ENCODE results near the gene INS. TPM values are rescaled to one million over a fixed set of nuclear protein-coding genes. Genes with fewer than 3 reads are reported as not detected.

Gene INS
- total and polyA plus RNA-seq, 4 donors = 0.16 to 0.37 TPM; not detected in 2

DNA sequence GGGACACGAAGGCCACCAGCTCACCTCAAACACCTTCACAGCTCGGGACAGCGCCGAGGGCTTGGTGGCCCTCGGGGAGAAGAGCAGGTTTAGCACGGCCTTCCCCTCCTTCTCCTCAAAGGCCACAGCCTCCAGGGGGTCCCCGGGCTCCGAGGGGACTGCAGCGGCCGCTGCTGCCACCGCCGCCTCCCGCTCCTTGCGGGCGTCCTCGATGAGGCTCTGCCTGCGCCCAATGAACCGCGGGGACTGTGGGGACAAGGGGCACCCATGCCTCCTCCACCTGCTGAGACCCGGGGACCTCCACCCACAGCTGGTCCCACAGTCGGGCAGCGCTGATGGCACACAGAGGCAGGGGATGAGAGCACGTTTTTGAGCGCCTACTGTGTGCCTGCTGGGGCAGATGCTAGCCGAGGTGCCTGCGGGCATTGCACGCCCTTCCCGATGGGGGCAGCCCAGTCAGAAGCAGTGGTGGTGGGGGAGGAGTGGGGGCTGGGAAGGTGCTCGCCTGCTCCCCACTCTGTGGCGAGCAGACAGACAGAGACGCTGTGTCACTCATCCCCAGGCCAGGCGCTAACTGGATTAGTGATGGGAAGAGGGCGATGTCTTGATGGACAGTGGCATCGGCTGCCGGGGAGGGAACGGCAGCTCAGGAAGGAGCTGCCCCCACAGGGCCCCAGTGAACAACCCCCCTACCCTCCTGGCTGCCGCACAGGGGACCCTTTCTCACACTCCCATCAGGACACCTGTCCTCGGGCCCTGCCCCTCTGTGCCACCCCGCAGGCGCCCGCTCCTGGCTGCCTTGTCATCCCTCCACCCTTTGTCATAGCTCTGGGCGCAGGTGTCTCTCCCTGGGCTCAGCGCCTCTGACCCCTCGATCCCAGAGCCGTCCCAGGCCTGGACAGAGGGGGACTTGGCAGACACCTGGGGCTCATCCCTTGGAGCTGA, 8.9 kb upstream of the INS start:
- Histone ChIP-seq H3K4me3 (ENCODE audit: low read depth in 1 of 3, low read length in 3 of 3) (no peak overlapping the region), H3K9me3 (ENCODE audit: control insufficient read depth in 4 of 4, low read length in 3 of 4) (no peaks in the 10 kb centered on the region), H3K27me3 (ENCODE audit: control insufficient read depth in 4 of 4, insufficient read depth in 4 of 4, low read length in 3 of 4) (no peaks in the 10 kb centered on the region), H3K9ac (ENCODE audit: low read depth in 1 of 2, low read length in 2 of 2) (no peak overlapping the region), H3K27ac (ENCODE audit: low read depth in 1 of 2, low read length in 2 of 2) (no peak overlapping the region), H3K36me3 (ENCODE audit: control insufficient read depth in 4 of 4, insufficient read depth in 3 of 4, low read depth in 1 of 4, low read length in 3 of 4) (no peaks in the 10 kb centered on the region), H3K4me1 (ENCODE audit: control insufficient read depth in 4 of 4, insufficient read depth in 4 of 4, low read length in 3 of 4) (peaks cover 0 to 43% (median 19%) of the 10 kb centered on the region in 4 donors)
- TF ChIP-seq HNF4A (conservative IDR thresholded peaks at IDR 0.05) (no peak), EGR1 (IDR thresholded peaks at IDR 0.05; ENCODE audit: low read depth in 2 of 2) (no peak), FOXA1 (IDR thresholded peaks at IDR 0.05) (no peak), RXRA (IDR thresholded peaks at IDR 0.05) (no peak), HNF4G (IDR thresholded peaks at IDR 0.05) (no peak), YY1 (IDR thresholded peaks at IDR 0.05) (no peak), FOXA2 (IDR thresholded peaks at IDR 0.05) (no peak)
- TF ChIP-seq, protein P1, sequence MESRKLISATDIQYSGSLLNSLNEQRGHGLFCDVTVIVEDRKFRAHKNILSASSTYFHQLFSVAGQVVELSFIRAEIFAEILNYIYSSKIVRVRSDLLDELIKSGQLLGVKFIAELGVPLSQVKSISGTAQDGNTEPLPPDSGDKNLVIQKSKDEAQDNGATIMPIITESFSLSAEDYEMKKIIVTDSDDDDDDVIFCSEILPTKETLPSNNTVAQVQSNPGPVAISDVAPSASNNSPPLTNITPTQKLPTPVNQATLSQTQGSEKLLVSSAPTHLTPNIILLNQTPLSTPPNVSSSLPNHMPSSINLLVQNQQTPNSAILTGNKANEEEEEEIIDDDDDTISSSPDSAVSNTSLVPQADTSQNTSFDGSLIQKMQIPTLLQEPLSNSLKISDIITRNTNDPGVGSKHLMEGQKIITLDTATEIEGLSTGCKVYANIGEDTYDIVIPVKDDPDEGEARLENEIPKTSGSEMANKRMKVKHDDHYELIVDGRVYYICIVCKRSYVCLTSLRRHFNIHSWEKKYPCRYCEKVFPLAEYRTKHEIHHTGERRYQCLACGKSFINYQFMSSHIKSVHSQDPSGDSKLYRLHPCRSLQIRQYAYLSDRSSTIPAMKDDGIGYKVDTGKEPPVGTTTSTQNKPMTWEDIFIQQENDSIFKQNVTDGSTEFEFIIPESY (IDR thresholded peaks at IDR 0.05) = no peak
- TF ChIP-seq, protein P2, sequence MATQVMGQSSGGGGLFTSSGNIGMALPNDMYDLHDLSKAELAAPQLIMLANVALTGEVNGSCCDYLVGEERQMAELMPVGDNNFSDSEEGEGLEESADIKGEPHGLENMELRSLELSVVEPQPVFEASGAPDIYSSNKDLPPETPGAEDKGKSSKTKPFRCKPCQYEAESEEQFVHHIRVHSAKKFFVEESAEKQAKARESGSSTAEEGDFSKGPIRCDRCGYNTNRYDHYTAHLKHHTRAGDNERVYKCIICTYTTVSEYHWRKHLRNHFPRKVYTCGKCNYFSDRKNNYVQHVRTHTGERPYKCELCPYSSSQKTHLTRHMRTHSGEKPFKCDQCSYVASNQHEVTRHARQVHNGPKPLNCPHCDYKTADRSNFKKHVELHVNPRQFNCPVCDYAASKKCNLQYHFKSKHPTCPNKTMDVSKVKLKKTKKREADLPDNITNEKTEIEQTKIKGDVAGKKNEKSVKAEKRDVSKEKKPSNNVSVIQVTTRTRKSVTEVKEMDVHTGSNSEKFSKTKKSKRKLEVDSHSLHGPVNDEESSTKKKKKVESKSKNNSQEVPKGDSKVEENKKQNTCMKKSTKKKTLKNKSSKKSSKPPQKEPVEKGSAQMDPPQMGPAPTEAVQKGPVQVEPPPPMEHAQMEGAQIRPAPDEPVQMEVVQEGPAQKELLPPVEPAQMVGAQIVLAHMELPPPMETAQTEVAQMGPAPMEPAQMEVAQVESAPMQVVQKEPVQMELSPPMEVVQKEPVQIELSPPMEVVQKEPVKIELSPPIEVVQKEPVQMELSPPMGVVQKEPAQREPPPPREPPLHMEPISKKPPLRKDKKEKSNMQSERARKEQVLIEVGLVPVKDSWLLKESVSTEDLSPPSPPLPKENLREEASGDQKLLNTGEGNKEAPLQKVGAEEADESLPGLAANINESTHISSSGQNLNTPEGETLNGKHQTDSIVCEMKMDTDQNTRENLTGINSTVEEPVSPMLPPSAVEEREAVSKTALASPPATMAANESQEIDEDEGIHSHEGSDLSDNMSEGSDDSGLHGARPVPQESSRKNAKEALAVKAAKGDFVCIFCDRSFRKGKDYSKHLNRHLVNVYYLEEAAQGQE (IDR thresholded peaks at IDR 0.05) = no peak
- TF ChIP-seq, protein P3, sequence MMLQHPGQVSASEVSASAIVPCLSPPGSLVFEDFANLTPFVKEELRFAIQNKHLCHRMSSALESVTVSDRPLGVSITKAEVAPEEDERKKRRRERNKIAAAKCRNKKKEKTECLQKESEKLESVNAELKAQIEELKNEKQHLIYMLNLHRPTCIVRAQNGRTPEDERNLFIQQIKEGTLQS (IDR thresholded peaks at IDR 0.05) = no peak
- TF ChIP-seq, protein P4, sequence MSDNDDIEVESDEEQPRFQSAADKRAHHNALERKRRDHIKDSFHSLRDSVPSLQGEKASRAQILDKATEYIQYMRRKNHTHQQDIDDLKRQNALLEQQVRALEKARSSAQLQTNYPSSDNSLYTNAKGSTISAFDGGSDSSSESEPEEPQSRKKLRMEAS (IDR thresholded peaks at IDR 0.05) = no peak
- TF ChIP-seq, protein P5, sequence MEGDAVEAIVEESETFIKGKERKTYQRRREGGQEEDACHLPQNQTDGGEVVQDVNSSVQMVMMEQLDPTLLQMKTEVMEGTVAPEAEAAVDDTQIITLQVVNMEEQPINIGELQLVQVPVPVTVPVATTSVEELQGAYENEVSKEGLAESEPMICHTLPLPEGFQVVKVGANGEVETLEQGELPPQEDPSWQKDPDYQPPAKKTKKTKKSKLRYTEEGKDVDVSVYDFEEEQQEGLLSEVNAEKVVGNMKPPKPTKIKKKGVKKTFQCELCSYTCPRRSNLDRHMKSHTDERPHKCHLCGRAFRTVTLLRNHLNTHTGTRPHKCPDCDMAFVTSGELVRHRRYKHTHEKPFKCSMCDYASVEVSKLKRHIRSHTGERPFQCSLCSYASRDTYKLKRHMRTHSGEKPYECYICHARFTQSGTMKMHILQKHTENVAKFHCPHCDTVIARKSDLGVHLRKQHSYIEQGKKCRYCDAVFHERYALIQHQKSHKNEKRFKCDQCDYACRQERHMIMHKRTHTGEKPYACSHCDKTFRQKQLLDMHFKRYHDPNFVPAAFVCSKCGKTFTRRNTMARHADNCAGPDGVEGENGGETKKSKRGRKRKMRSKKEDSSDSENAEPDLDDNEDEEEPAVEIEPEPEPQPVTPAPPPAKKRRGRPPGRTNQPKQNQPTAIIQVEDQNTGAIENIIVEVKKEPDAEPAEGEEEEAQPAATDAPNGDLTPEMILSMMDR (IDR thresholded peaks at IDR 0.05; ENCODE audit: low read depth, low read length, missing input control) = no peak
- no peak for DNase-seq (ENCODE audit: low spot score)
- WGBS = 70% methylated on average over 45 of the region's 45 CpGs

DNA sequence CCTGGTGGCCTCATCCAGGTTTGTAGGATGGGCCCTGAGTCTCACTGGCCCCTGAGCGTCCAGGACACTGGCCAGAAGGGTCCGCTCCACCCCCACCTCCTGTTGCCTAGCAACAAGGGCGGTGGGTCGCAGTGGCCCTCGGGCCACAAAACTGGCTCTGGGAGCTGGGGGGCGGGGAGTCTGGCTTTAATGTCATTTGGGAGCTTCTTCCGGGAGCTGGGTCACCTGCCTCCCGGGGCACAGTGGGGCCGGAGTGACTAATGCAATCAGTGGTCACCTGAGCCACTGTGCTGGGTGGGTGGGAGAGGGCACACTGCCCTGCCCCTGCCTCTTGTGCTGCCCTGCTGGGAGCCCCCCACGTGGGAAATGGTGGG, 8.0 kb upstream of the INS start:
- Histone ChIP-seq H3K4me3 (ENCODE audit: low read depth in 1 of 3, low read length in 3 of 3) (no peak overlapping the region), H3K9me3 (ENCODE audit: control insufficient read depth in 4 of 4, low read length in 3 of 4) (no peaks in the 10 kb centered on the region), H3K36me3 (ENCODE audit: control insufficient read depth in 4 of 4, insufficient read depth in 3 of 4, low read depth in 1 of 4, low read length in 3 of 4) (no peaks in the 10 kb centered on the region), H3K27me3 (ENCODE audit: control insufficient read depth in 4 of 4, insufficient read depth in 4 of 4, low read length in 3 of 4) (no peaks in the 10 kb centered on the region), H3K27ac (ENCODE audit: low read depth in 1 of 2, low read length in 2 of 2) (no peak overlapping the region), H3K4me1 (ENCODE audit: control insufficient read depth in 4 of 4, insufficient read depth in 4 of 4, low read length in 3 of 4) (peaks cover 0 to 46% (median 19%) of the 10 kb centered on the region in 4 donors), H3K9ac (ENCODE audit: low read depth in 1 of 2, low read length in 2 of 2) (no peak overlapping the region)
- WGBS = 38% methylated on average over 10 of the region's 10 CpGs
- DNase-seq (ENCODE audit: low spot score) = no peak
- TF ChIP-seq RXRA (IDR thresholded peaks at IDR 0.05) (no peak), FOXA1 (IDR thresholded peaks at IDR 0.05) (no peak), RAD21 (IDR thresholded peaks at IDR 0.05) (no peak), YY1 (IDR thresholded peaks at IDR 0.05) (no peak), SP1 (IDR thresholded peaks at IDR 0.05) (no peak), FOXA2 (IDR thresholded peaks at IDR 0.05) (no peak)
- TF ChIP-seq, protein P1 (IDR thresholded peaks at IDR 0.05) = no peak
- TF ChIP-seq, protein P4 (IDR thresholded peaks at IDR 0.05) = no peak
- TF ChIP-seq, protein P5 (IDR thresholded peaks at IDR 0.05; ENCODE audit: low read depth, low read length, missing input control) = no peak

Measured in liver (tissue), 9 donors.